Fibroblast of the conjunctiva (primary cell): ENCODE results near the gene PKDREJ.
"Not testable (repeated sequence)": the region's sequence is repeated elsewhere in the genome, so short reads cannot be mapped to it uniquely, and the experiment has no call there.

Source experiments
- DNase-seq: peaks from one replicate; pipeline ENCODE4 v3.0.0-alpha.2; 2010; ENCODE audit warnings: low read depth

The PKDREJ gene

DNA sequence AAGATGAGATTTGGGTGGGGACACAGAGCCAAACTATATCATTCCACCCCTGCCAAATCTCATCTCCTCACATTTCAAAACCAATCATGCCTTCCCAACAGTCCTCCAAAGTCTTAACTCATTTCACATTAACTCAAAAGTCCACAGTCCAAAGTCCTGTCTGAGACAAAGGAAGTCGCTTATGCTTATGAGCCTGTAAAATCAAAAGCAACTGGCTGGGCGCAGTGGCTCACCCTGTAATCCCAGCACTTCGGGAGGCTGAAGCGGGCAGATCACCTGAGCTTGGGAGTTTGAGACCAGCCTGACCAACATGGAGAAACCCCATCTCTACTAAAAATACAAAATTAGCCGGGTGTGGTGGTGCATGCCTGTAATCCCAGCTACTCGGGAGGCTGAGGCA lies 1.4 kb upstream of the PKDREJ start:
- DNase-seq = not testable (repeated sequence)

DNA sequence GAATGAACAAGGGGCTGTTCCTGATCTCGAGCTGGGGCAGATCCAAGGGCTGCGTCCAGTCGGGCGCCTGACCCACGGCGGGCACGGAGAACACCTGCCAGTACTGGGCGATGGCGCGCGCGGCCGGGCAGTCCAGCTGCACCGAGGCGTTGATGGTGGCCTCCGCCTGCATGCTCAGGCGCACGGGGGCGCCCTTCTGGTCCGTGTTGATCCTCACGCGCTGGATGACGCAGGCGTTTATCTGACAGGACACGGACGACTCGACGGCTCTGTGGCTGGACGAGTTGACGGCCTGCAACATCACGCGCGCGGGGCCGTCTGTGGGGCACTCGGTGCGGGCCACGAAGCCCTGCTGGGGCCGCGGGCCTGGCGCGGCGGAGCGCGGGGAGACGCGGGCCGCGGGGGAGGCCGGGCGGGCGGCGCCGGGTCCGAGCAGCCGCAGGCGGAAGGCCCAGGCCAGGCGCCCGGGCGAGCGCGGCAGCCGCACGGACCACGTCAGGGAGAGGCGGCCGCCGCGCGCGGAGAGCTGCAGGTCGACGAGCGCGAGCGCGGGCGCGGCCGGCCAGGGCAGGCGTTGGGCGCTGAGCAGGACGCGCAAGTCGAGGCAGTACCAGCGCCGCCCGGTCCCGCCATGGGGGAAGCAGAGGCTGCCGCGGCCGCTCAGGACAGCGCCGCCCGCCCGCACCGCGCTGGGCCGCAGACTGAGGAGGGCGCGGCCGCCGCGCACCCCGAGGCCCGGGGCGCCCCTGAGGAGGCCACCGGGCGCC lies 511 bp downstream of the PKDREJ start:
- DNase-seq = peak; percentile 16

DNA sequence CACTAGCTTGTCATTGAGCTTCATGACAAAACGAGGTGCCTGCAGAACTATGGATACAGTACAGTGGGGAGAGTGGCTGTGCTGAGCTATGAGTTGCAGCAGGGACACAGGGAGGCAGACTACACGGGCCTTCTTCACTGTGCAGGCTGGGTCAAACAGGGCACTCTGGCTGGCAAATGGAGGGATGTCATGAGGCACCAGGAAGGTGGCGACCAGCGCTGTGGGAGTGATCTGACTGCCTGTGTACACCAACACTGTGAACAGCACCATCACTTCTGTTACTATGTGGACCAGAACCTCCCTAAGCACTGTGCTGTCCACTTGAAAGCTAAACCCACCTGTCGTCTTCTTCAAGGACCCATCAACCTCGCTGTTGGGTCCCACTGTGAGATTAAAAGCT lies 3.1 kb downstream of the PKDREJ start:
- DNase-seq = no peak

DNA sequence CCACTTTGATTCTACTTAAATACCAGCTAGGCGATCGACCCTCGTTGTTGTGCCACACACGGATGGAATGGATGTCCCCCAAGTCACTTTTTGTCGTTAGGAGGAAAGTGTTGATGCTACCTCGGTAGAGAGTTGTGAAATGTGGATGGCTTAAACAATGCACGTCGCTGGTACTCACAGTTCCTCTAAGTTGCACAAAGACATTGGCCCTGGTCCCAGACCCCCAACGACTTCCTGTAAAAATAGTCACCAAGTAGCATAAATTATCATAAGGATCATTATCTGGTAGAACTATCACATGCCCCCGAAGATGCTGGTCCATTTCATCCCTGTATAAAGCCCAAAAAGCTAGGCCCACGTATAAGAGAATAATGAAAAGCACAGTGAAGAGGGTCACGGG lies 3.8 kb downstream of the PKDREJ start:
- no peak for DNase-seq

DNA sequence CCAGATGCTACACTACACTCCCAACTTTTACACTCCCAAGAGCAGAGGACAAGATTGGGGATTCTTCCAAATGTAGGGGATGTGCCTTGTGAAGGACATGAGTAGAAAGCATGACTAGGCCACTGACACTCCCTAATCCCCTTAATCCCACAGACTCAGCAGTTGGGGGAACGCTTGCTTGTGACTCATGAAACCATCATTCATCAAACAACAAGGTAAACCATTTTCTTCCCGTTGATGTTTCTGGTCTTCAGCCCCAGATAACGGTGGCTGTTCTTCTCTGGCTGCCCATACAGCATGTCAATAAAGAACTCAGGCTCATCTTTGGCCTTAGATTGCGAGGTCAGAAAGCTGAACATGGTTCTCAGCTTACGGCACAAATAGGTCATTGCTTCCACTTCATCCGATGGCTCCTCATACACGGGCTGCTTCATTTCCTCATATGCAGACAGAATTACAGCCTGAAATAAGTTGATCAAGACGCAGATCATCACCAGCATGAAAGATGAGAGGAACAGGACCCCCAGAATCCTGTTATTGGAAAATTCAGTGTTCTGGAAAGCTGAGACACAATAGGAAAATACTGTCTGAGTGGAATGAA lies 6.7 kb downstream of the PKDREJ start:
- DNase-seq = no peak

DNA sequence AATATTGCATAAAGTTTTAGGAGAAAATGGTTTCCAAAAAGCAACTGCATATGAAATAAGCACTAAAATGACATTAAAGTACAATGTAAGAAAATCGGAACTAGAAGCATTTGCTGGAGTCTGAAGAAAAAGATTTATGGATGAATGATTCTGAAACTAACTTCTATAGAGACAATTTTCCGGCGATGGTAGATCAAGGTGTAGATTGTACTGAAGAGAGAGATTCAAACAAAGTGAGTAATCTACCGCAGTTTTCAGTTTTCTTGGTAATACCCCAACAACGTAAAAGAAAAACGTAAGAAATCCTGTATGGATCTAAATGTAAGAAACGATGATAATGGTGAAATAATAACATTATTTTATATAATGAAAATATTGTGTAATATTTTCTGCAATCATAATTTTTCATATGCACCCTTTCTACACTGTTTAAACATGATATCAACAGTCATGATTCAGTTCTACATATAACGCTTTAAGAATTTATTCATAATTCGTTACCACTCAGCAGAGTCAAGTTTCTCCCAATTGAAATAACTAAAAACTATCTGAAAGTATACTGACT lies 11.2 kb downstream of the PKDREJ start:
- DNase-seq = no peak

DNA sequence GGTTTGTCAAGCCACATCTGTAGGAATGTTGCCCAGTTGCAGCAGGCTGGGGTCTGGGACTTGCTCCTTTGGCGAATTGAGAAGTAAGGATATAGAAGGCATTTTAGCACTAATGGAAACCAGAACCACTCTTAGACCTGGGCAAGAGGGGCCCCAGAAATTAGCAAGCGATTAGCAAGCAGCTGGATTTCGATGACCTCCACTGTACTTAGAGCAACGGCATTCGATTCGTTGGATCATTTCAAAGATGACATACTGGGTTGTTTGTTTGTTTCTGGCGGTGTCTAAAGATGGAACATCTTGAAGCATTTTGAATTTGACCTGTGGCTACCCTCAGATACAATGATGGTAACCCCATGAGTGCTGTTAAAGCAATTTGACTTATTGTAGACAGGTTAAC lies 11.9 kb downstream of the PKDREJ start:
- no peak for DNase-seq

DNA sequence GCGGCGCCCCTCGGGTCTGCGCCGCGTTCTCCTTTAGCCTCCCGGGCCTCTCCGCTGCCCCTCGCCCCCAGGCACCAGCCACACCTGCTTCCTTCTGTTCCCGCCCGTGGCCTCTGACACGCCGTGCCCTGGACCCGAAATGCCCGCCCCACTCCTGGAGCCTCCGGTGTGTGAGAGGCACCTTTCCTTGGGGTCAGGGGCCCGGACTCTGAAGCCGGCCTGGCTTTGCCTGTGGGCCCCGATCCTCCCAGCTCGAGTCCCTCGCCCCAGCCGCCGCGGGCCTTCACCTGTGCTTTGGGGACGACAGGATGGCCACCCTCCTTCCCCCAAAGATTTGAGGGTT lies 12.4 kb downstream of the PKDREJ start:
- no peak for DNase-seq

DNA sequence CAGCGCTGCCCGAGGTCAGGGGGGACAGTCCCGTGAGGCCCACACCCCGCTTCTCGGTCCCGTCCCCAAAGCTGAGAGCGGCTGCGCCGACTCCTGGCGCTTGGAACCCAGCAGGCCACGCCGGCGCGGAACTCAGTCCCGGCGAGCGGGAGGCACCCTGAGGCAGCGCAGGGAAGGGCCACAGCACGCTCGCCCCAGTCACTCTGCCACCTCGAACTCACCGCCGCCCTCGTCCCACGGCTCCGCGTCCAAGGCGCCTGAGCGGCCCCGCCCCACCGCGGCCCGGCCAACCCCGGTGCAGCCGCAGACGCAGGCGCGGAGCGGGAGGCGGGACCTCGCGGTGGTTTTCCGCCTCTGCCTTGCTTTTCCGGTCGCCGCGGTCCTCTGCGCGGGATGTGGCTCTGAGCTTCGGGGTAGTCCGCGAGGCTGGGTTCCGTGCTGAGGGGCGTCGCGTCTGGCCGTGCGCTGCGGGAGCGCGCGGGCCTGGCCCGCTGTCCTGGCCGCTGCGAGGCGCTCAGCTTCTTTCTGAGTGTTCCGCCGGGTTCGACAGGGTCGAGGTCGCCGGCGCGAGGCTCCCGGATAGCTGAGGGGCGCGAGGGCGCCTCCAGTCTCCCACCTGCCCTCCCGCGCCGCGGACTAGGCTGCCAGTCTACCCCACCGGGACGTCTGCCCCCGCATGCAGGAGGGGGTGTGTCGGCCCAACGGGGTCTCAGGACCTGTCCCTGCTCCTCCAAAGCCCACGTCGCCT lies 12.9 kb downstream of the PKDREJ start, which contains the start of gene CDPF1:
TSS of gene CDPF1 (minus strand) at position 259 of the 748 bp plus-strand sequence. CDS start 2,009 bp downstream, outside the sequence.
- DNase-seq = peak; percentile 35

DNA sequence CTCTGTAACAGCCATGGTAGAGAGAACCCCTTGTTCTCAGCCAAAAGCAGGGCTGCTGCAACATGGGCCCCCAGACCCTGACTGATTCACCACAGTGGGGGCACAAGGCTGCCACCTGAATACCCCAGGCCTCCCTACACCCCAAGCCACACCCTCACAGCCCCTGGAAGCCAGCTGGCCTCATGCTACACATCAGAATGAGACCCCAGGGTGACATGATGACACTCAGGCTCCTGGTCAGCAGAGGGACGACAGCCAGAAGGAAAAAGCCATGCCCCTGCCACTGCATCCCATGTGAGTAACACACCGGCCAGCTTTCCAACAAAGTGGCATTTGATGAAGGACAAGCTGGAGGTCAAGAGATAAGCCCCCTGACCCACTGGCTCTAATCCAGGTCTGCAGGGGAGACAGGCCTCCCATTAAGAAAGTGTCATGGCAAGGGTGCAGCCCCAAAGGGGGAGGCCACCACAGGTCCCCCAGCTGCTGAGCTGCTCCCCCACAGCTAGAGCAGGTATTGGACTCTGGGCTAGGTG lies 15.6 kb downstream of the PKDREJ start:
- no peak for DNase-seq

DNA sequence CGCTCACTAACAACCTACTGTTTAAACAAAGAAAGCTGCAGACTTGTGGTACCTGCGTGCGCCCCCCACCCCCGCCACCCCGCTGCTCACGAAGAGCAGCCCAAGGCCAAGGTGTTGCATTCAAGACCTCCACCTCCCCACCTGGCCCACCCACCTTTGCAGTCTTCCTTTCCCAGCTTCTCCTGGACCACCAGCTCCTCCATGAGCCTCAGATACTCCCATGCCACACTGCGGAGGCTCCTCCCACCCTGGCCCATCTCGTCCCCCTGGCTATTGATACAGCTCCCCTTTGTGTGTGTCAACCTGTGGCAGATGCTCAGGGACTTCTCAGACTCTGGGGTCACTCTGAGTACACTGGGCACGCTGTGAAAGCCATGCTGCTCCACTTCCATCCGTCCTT lies 17.0 kb downstream of the PKDREJ start:
- no peak for DNase-seq

DNA sequence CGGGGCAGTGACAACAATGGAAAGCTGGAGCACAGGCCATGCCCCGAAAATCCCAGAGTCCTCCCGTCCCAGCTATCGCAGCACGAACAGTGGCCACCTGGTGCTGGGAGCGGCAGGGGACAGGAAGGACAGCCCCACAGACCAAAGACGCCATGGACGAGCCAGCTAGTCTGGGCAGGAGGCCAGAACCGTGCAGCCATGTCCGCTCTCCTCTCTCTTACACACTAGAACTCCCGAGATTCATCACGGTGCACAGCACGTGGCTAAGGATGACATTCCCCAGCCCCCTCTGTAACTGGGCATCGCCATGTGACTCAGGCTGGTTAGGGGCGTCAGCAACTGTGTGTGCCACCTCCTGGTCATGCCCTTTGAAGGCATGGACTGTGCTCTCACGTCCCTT lies 17.6 kb downstream of the PKDREJ start:
- DNase-seq = no peak

DNA sequence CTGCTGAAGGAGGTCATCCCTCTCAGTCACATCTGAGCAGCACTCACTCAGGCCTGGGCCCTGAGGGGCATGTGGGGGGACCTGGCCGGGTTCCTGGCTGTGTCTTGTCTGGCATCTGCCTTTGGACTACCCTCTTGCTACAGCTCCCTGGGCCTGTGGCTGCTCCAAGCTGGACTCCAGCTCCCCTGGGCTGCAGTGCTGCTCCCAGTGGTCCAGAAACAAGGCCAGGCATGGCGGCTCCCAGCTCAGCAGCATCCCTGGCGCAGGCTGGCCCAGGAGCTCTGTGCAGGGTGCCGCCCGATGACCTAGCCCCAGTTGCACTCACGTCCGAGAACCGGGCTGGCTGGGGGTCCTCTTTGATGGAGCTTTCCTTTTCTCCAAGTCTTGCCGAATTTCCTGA lies 18.4 kb downstream of the PKDREJ start:
- DNase-seq = no peak

DNA sequence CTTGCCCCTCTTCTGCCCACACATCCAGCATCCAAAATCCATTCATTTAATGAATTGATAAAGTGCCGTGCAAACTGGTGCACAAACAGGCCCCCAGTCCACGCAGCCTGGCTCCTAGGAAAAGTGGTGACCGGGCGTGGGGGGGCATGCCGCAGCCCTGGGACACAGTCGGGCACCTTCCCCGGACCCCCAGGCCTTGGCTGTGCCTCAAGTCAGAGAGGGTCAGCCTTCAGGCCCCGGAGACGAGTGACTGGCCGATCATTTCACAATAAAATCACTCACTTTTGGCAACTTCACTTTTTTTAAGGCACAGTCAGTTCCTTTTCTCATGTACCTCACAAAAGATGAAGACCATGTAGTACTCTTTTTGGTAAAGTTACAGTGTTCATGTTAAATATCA lies 21.1 kb downstream of the PKDREJ start:
- DNase-seq = no peak

DNA sequence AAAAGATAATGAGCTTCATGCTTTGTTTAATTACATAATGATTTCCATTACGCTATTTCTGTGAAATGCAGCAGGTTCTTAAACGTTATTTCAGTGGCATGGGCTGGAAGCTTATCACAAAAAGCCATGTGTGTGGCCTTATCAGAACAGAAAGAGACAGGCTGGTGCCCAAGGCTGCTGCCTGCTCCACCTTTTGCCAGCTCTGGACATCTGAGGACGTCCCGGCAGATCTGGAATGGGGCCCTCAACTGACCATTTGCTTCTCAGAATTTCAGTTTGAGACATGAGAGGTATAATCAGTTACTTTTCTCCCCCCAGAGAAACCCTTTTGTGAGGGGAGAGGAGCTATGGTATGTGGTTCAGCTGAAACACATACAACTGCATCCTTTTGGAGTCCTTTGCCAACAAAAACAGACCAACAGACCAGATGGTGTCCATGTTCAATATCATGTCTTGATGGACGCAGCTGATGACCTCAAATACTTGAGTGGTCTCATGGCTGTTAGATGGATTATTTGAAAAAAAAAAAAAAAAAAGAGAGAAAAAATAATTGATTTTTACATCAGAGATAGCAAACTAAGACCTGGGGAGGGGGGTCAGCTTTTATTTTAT lies 21.6 kb downstream of the PKDREJ start:
- no peak for DNase-seq

DNA sequence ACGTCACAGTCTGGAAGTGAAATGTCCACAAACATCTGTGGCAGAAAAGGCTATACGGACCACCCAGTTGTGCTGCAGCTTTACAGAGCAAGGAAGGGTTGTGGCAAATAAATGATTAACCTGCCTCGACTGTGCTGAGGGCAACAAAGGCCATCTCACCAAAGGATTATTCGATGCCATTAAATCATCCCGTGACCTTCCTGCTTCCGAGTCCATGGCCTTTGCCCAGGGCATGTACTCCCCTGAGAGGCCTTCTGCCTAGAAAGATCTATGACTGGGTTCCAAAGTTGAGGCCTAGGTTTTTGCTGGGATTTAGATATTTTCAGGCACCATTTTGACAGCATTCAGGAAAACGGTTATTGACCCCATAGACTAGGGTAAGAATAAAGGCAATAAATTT lies 22.2 kb downstream of the PKDREJ start:
- no peak for DNase-seq

DNA sequence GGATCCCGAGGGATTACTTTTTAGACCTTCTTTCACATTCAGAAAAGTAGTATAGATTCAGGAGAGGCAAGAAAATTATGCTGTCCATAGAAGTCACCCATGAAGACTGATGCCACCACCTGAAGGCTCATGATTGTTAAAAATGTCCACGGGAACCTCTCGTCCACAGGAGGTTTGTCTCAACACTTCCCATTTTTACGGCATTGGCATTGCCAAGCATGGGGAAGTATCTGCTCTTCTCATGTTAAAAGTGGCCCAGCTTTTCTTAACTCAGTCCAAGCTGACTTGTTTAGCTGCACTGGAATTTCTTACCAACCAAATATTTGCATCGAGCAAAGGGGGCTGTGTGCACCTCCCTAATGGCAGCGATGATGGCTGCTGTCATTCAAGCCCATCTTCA lies 22.6 kb downstream of the PKDREJ start:
- no peak for DNase-seq

DNA sequence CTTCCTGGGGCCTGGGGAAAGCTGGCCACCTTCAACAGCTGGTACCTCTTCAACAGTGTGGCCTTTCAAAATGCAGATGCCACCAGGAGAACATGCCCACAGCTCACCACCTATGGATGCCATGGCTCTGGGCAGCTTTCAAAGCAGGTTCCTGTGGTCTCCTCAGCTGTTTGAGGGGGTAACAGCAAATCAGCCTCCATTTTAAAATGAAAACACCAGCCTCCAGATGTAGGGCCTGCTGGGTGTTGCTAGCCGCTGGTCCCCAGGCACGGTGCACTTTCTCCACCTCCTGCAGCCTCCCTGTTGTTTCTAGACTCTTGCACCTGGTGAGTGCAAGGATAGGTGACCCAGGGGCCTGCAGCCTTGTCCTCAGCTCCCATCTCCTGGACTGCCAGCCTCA lies 23.1 kb downstream of the PKDREJ start:
- no peak for DNase-seq

DNA sequence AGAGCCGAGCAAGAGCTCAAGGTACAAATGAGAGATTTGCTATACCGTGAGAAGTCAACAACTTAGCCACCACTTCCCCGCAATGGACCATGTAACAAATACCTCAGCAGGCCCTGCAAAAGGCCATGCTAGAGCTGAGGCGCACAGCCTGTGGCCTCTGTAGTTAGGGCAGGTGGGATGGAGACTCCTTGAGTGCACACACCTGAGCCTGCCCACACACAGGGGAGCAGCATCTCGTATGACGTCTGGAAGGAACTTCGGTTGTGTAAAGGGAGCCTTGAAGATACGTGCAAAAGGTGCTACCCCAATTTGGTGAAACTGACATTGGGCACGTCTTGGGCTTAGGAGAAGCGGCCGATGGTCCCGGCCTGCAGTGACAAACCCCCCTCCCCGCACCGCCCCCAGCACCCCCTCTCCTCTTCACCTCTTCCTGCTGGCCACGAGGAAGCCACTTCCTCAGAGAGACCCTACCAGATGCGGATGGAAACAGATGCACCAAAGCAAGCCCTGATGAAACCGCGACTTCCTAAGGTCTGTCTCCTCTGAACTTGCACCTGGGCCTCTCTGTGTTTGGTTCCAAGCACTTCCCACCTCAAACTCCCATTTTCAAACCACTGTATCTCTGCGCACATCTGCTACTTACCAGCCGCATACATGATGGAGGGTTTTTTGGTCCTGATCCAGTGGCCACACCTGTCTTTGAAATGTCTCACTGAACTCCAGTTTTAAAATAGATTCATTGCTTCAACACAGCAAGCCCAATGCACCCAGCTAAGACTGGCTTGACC lies 23.7 kb downstream of the PKDREJ start:
- no peak for DNase-seq

DNA sequence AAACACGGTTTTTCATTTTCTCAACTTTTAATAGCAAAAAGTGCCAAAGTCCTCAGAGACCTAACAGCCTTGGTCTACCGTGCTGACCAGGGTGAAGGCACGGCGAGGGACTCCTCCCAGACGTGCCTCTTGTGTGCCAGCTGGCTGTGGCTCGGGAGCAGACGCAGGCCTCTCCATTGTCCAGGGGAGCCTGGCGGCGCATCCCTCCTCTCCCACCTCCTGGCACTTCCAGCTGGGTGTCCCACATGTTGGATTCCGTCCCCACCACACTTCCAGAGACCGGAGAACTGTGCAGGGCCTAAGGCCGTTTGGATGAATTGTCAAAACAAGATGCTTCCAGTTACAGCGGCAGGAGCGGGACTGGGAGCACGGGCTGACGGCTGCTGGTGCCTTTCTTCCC lies 24.6 kb downstream of the PKDREJ start:
- DNase-seq = no peak

DNA sequence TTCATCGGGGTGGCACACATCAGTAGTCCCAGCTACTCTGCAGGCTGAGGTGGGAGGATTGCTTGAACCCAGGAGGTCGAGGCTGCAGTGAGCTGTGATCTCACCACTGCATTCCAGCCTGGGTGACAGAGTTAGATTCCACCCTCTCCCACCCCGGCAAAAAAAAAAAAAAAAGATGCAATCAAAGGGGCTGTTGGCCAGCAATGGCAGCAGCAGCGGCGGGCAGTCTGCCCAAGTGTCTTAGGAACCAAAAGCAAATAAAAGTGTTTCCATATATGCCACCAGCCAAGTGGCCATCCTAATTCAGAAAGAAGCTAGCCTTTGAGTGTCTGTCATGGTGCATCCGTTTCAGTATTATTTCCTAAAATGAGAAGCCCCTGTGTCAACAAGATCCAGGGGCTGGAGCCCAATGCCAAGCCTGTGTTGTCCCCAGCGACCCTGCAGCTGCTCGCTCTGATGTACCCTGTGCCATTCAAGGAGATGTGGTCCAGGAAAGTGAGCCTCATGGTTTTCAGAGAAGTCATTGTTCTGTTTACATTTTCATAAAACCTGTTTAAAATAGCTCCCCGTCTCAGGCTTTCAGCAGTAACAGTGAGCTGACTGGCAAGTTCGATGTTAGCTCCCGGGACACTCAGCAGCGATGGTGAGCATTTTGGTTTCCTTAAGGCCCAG lies 25.6 kb downstream of the PKDREJ start:
- no peak for DNase-seq
